ENCODE measurements around the gene SPRING1.

GRCh38 chr12:116739381-116739887, 1.6 kb upstream of the SPRING1 start:
- TF ChIP-seq, protein P1, sequence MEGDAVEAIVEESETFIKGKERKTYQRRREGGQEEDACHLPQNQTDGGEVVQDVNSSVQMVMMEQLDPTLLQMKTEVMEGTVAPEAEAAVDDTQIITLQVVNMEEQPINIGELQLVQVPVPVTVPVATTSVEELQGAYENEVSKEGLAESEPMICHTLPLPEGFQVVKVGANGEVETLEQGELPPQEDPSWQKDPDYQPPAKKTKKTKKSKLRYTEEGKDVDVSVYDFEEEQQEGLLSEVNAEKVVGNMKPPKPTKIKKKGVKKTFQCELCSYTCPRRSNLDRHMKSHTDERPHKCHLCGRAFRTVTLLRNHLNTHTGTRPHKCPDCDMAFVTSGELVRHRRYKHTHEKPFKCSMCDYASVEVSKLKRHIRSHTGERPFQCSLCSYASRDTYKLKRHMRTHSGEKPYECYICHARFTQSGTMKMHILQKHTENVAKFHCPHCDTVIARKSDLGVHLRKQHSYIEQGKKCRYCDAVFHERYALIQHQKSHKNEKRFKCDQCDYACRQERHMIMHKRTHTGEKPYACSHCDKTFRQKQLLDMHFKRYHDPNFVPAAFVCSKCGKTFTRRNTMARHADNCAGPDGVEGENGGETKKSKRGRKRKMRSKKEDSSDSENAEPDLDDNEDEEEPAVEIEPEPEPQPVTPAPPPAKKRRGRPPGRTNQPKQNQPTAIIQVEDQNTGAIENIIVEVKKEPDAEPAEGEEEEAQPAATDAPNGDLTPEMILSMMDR (conservative IDR thresholded peaks at IDR 0.05 in 1 of 2, IDR thresholded peaks at IDR 0.05 in 1 of 2; ENCODE audit: extremely low read depth in 1 of 2, insufficient read depth in 1 of 2, low read depth in 1 of 2, low read length in 2 of 2), result no peak
- no peak for TF ChIP-seq EZH2 (IDR thresholded peaks at IDR 0.05; ENCODE audit: borderline replicate concordance, low read length)

All from mammary epithelial cell (primary cell).